ENCODE data around the gene ADCY4. TPM values are rescaled to one million over a fixed set of nuclear protein-coding genes. Genes with fewer than 3 reads are reported as not detected.
"Not testable (repeated sequence)": the region's sequence is repeated elsewhere in the genome, so short reads cannot be mapped to it uniquely, and the experiment has no call there.

Gene ADCY4
- total RNA-seq, 2 donors from 2014 or later: 10.6 to 14.8 TPM

DNA sequence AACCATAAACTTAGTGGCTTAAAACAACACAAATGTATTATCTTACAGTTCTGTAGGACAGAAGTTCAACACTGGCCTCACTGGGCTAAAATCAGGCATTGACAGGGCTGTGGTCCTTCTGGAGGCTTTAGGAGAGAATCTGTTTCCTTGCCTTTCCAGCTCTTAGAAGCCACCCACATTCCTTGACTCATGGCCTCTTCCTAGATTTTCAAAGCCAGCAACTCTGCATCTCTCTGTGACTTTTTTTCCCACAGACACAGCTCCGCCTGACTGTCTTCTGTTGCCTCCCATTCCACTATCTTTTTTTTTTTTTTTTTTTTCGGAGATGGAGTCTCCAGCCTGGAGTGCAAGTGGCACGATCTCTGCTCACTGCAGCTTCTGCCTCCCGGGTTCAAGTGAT lies 21.3 kb upstream of the ADCY4 start:
- TF ChIP-seq, protein P1, sequence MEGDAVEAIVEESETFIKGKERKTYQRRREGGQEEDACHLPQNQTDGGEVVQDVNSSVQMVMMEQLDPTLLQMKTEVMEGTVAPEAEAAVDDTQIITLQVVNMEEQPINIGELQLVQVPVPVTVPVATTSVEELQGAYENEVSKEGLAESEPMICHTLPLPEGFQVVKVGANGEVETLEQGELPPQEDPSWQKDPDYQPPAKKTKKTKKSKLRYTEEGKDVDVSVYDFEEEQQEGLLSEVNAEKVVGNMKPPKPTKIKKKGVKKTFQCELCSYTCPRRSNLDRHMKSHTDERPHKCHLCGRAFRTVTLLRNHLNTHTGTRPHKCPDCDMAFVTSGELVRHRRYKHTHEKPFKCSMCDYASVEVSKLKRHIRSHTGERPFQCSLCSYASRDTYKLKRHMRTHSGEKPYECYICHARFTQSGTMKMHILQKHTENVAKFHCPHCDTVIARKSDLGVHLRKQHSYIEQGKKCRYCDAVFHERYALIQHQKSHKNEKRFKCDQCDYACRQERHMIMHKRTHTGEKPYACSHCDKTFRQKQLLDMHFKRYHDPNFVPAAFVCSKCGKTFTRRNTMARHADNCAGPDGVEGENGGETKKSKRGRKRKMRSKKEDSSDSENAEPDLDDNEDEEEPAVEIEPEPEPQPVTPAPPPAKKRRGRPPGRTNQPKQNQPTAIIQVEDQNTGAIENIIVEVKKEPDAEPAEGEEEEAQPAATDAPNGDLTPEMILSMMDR (IDR thresholded peaks at IDR 0.05): no peak
- no peak for TF ChIP-seq POLR2A (IDR thresholded peaks at IDR 0.05)
- Histone ChIP-seq H3K4me1 (peaks cover 3% of the 10 kb centered on the region), H3K4me3 (no peak overlapping the region), H3K27me3 (no peaks in the 10 kb centered on the region), H3K9me3 (no peaks in the 10 kb centered on the region), H3K36me3 (replicated peaks in 1 of 2; ENCODE audit: insufficient read depth in 1 of 2, low read depth in 2 of 2) (no peaks in the 10 kb centered on the region), H3K27ac (no peak overlapping the region)
- no peak for ATAC-seq
- no peak for DNase-seq
- intact Hi-C loops (cut with DNase I): no loop called here
- 78% methylated on average over 4 of the region's 4 CpGs for WGBS, 2 donors

DNA sequence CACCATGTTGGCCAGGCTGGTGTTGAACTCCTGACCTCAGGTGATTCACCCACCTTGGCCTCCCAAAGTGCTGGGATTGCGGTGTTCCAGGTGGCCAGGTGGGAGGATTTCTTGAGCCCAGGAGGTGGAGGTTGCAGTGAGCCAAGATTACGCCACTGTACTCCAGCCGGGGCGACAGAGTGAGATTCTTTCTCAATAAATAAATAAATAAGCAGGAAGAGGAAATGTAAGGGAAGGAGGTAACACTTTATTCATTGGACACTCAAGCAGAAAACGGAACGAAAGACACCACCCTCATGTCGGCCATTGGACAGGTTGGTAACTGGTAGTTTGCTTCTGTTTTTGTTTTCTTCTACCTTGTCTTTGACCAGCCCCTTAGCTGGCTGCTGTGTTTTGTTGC lies 20.1 kb upstream of the ADCY4 start:
- H3K36me3 ChIP-seq (replicated peaks in 1 of 2; ENCODE audit: insufficient read depth in 1 of 2, low read depth in 2 of 2): no peaks in the 10 kb centered on the region
- no peak overlapping the region for H3K27ac ChIP-seq
- WGBS, 2 donors: 84 to 87% methylated on average over 7 of the region's 7 CpGs
- intact Hi-C loops (cut with DNase I): no loop called here
- no peak for ATAC-seq
- H3K4me1 ChIP-seq: peaks cover 3% of the 10 kb centered on the region
- H3K4me3 ChIP-seq: no peak overlapping the region
- no peaks in the 10 kb centered on the region for H3K9me3 ChIP-seq
- no peaks in the 10 kb centered on the region for H3K27me3 ChIP-seq
- no peak for DNase-seq
- no peak for TF ChIP-seq POLR2A (IDR thresholded peaks at IDR 0.05)
- TF ChIP-seq, protein P1 (IDR thresholded peaks at IDR 0.05): no peak

DNA sequence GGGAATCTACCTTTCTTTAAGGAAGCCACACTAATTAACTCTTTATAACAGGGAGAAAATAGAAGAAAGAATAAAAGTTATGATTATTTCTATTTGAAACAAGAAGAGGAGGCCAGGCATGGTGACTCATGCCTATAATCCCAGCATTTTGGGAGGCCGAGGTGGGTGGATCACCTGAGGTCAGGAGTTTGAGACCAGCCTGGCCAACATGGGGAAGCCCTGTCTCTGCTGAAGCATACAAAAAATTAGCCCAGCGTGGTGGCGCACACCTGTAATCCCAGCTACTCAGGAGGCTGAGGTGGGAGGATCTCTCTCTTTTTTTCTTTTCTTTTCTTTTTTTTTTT lies 19.6 kb upstream of the ADCY4 start:
- ATAC-seq, H3K9me3 ChIP-seq, DNase-seq: not testable (repeated sequence)

DNA sequence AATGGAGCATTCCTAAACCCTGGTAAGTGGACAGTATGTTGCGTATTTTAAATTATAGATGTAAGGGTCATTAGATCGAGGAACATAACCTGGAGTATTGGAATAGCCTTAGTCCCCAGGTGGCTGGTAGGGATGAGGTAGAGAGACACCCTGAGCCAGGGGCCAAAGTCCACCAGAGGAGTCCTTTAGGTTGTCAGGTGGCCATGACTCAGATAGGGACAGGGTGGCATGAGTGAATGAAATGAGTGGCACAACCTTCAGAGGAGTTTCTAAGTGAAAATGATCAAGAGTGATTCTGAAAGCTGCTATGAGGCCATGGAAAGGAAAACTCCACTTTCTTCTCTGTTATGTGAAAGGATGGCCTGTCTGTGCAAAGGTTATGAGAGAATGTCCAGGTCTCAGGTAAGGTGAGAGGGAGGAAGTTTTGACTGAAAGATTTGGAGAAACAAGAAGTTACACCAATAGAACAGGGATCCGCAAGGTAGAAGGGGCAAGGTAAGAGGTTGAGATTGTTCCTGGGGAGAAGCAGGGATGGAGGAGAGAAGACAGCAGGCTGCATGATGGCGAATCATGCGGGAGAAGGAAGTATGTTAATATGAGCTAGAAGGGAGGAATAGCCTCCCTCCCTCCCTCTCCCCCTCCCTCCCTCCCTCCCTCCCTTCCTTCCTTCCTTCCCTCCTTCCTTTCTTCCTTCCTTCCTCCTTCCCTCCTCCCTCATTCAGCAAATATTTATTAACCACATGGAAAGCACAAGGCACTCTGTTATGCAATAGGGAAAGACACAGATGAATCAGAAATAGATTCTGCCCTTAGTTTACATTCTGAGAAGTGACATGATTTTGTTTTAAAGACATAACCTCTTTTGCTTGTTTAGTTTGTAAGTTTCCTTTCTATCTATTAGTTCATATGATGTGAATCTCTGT lies 18.9 kb upstream of the ADCY4 start:
- peaks cover 3% of the 10 kb centered on the region for H3K4me1 ChIP-seq
- H3K27ac ChIP-seq: no peak overlapping the region
- intact Hi-C loops (cut with DNase I): no loop called here

More for the DNA sequence above, 19.6 kb upstream of the ADCY4 start:
- H3K27ac ChIP-seq; H3K27me3 ChIP-seq; H3K4me1 ChIP-seq; intact Hi-C loops (cut with DNase I); H3K36me3 ChIP-seq (replicated peaks in 1 of 2; ENCODE audit: insufficient read depth in 1 of 2, low read depth in 2 of 2); H3K4me3 ChIP-seq: not testable (repeated sequence)
- WGBS, 2 donors: 72 to 73% methylated on average over 3 of the region's 3 CpGs

DNA sequence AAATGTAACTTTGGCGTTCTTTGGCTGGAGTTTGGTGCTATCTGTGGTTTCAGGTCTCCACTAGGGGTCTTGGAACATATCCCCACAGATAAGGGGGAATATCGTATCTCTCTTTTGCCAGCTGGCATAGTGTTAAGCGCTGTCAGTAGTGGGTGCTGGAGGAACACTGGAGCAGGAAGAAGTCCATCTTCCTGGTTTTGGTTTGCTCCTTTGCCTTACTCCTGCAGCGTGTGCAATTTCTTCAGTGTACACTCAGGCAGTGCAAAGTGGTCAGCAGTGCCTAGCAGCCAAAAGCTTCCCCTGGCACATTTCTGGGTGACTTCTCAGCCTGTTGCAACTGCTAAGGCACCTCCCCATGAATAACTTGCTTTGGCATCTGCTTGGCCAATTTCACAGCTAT lies 16.6 kb upstream of the ADCY4 start:
- no peak overlapping the region for H3K27ac ChIP-seq
- DNase-seq (no peak), ATAC-seq (no peak)
- H3K36me3 ChIP-seq (replicated peaks in 1 of 2; ENCODE audit: insufficient read depth in 1 of 2, low read depth in 2 of 2): no peaks in the 10 kb centered on the region
- H3K4me3 ChIP-seq: no peak overlapping the region
- intact Hi-C loops (cut with DNase I): no loop called here
- WGBS, 2 donors: 11 to 15% methylated on average over 4 of the region's 4 CpGs
- no peaks in the 10 kb centered on the region for H3K27me3 ChIP-seq
- TF ChIP-seq, protein P1 (IDR thresholded peaks at IDR 0.05): no peak
- no peak for TF ChIP-seq POLR2A (IDR thresholded peaks at IDR 0.05)
- peaks cover 3% of the 10 kb centered on the region for H3K4me1 ChIP-seq
- H3K9me3 ChIP-seq: no peaks in the 10 kb centered on the region

More for the DNA sequence above, 18.9 kb upstream of the ADCY4 start:
- Histone ChIP-seq H3K27me3 (no peaks in the 10 kb centered on the region), H3K36me3 (replicated peaks in 1 of 2; ENCODE audit: insufficient read depth in 1 of 2, low read depth in 2 of 2) (no peaks in the 10 kb centered on the region), H3K9me3 (no peaks in the 10 kb centered on the region), H3K4me3 (no peak overlapping the region)
- ATAC-seq: no peak
- no peak for DNase-seq
- 82 to 84% methylated on average over 5 of the region's 5 CpGs for WGBS, 2 donors
- no peak for TF ChIP-seq POLR2A (IDR thresholded peaks at IDR 0.05)
- TF ChIP-seq, protein P1 (IDR thresholded peaks at IDR 0.05): no peak

Data from body of pancreas (tissue), 4 donors.